ENCODE data around the gene SEH1L. TPM values are rescaled to one million over a fixed set of nuclear protein-coding genes. Genes with fewer than 3 reads are reported as not detected.
"Not testable (repeated sequence)": the region's sequence is repeated elsewhere in the genome, so short reads cannot be mapped to it uniquely, and the experiment has no call there.

Gene SEH1L
- total RNA-seq, 1 donor from 2014 or later, result 39.9 TPM

- FAIRE-seq, result peak; percentile 77
Measured at GRCh38 chr18:12990967-12991820, 43.4 kb downstream of the SEH1L start, which contains the start of gene CEP192. TSS of gene CEP192 (plus strand) at chr18:12991362. CDS start at chr18:12999425, 8,063 bp downstream.

GRCh38 chr18:12991821-12992179 lies 44.0 kb downstream of the SEH1L start:
- DNase-seq (ENCODE audit: low spot score in 2 of 2) (no peak), FAIRE-seq (no peak)

More at GRCh38 chr18:12990967-12991820, 43.4 kb downstream of the SEH1L start, which contains the start of gene CEP192:
- peak; percentile 90 to 92 for DNase-seq (ENCODE audit: low spot score in 2 of 2)

DNA sequence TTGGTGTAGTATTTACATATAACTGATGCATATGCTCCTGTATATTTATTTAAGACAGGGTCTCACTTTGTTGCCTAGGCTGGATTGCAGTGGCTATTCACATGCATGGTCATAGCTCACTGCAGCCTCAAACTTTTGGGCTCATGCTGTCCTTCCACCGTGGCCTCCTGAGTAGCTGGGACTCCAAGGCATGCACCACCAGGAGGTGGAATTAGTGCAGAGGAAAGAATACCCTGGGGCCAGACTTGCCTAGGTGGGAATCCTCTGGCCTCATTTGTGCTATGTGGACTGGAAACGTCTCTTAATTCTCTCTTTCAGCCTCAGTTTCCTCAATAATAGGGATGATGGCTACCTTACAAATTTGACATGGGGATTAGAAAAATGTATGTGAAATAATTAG lies 45.6 kb downstream of the SEH1L start:
- no peak for FAIRE-seq
- DNase-seq (ENCODE audit: low spot score in 2 of 2), result no peak

GRCh38 chr18:12995424-12995823 lies 47.6 kb downstream of the SEH1L start:
- FAIRE-seq (no peak), DNase-seq (ENCODE audit: low spot score in 2 of 2) (no peak)

DNA sequence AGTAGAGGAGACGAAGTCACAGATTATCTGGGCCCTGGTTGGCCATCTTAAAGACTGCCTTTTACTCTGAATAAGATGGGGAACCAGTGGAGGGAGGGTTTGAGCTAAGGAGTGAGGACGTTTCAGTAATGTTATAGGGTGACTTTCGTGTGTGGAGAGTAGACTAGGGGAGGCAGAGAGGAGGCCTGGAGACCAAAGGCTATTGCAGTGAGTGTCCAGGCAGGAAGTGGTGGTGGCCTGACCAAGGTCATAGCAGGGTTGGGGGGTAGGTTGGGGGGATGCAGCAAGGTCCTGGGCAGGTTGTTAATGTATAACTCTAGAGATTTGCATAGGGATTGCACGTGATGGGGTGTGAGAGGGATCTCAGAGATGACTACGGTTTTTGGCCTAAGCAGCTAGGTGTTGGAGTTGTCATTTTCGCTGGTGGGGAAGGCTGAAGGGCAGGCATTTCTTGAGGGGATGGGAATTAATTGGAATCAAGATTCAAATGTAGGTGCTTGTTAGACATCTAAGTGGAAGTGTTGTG lies 48.2 kb downstream of the SEH1L start:
- no peak for FAIRE-seq
- DNase-seq (ENCODE audit: low spot score in 2 of 2), result no peak

DNA sequence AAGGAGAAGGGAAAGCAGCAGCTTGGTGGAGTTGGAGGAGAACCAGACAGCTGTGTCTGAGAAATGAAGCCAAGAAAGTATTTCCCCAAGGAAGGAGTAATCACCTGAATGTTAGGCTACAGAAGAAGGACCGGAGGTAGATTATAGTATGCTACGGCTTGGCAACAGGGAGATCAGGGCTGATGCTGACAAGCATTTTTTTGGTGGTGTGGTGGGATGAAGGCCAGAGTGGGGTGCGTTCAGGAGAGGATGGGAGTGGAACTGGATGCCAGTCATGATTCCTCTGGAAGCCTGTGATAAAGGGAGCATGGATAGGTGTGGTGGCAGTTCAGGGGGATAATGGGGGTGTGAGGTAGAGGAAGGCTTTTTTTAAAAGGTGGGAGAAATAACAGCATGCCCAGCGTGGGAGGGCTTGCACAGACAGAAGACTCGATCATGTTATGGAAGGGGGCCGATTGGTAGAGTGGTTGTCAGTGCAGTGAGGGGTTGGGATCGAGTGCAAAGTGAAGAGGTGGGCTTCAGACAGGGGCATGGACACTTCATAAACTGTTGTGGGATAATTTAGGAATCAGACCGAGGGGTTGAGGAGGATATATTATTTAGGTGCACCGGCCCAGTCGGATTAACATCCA lies 49.0 kb downstream of the SEH1L start:
- DNase-seq (ENCODE audit: low spot score in 2 of 2) (no peak), FAIRE-seq (no peak)

- not testable (repeated sequence) for DNase-seq (ENCODE audit: low spot score in 2 of 2); FAIRE-seq
Measured at GRCh38 chr18:12997330-12997729, 49.5 kb downstream of the SEH1L start.

DNA sequence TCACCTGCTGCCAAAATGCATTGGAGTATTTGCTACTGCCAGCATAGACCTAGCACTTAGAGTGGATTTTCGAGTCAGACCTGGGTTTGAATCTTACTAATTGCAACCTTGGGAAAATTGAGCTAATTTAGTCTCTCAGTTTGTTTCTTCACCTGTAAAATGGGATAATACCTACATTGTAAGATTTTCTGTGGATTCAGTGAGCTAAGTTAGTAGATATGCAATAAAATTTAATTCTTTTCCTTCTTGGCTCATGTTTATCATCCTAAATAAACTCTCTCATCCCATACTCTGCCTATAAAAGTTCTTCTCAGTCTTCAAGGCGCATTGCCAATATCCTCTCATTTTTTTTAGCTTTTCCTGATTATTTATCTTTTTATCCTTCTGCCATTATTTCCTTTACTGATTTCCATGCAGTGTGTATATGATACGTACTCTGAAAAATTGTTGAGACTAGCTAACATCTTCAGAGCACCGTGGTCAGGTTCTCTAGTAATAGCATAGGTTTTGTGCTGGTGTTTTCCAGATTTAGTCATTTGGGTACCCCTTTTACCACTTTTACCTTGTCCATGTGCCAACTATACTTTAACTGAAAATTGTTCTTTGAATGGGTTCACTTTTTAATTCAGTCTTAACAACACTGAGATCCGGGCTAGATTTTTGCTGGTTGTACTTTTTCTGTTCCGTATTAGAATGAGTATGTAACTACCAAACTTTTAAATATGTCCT lies 50.7 kb downstream of the SEH1L start:
- DNase-seq (ENCODE audit: low spot score in 2 of 2) (no peak), FAIRE-seq (no peak)

DNA sequence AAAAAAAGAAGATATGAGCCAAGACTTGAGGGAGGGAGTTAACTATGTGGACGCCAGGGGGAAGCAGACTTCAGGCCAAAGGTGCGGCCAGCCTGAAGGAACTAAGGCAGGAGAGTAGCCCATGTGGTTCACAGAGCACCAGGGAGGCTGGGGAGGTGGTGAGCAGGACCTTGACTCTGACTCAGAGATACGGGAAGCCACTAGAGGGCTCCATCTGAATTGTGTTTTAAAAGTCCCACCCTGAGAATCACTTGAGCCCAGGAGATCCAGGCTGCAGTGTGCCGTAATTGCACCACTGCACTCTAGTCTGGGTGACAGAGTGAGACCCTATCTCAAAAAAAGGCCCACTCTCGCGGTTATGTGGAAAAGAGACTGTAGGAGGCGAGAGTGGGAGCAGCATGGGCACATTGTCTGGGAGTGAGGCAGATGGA lies 55.7 kb downstream of the SEH1L start:
- DNase-seq (ENCODE audit: low spot score in 2 of 2), result no peak
- no peak for FAIRE-seq

GRCh38 chr18:13004396-13004795 lies 56.6 kb downstream of the SEH1L start:
- no peak for FAIRE-seq
- no peak for DNase-seq (ENCODE audit: low spot score in 2 of 2)

GRCh38 chr18:13005289-13005688 lies 57.5 kb downstream of the SEH1L start:
- FAIRE-seq, result no peak
- DNase-seq (ENCODE audit: low spot score in 2 of 2), result no peak

GRCh38 chr18:13006531-13007247 lies 58.9 kb downstream of the SEH1L start:
- no peak for FAIRE-seq

DNA sequence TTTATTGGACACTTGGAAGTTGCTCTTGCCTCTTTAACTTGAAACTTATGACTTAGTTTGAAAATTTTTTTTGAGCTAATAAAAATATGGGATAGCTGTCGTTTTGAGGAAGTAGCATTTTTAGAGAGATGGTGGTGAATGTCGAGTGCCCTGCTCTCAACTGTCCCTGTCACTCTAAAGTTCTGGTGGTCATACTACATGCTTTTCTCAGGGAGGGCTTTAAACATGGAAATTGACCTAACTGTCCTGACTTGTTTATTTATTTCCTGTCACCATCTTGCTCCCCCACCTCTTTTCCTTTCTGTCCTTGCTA lies 59.4 kb downstream of the SEH1L start:
- FAIRE-seq, result no peak
- DNase-seq (ENCODE audit: low spot score in 2 of 2), result no peak

More at GRCh38 chr18:13006531-13007247, 58.9 kb downstream of the SEH1L start:
- peak in 1 of 2 donors; percentile 14 for DNase-seq (ENCODE audit: low spot score in 2 of 2)

- no peak for FAIRE-seq
- DNase-seq (ENCODE audit: low spot score in 2 of 2), result no peak
Measured at GRCh38 chr18:13011719-13012118, 63.9 kb downstream of the SEH1L start.

DNA sequence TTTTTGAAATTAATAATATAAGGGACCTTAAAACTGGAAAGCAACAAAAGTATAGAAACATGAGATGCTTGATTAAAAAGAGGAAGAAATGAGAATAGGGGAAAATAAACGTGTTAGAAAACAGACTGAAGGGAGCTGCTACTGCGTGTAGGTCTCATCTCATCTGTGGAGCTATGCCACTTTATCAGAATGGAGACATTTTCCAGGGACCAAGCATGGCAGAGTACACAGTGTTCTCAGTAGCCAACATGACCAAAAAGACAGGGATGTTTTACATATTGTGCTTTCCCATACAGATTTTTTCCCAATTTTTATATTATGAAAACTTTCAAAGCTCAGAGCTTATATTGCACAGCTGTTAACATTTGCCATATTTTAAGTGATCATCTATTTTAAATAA lies 66.4 kb downstream of the SEH1L start:
- FAIRE-seq (no peak), DNase-seq (ENCODE audit: low spot score in 2 of 2) (no peak)

- DNase-seq (ENCODE audit: low spot score in 2 of 2), result no peak
- no peak for FAIRE-seq
Measured at GRCh38 chr18:13014818-13015217, 67.0 kb downstream of the SEH1L start.

GRCh38 chr18:13017247-13017875 lies 69.5 kb downstream of the SEH1L start:
- FAIRE-seq, result no peak
- DNase-seq (ENCODE audit: low spot score in 2 of 2), result no peak

DNA sequence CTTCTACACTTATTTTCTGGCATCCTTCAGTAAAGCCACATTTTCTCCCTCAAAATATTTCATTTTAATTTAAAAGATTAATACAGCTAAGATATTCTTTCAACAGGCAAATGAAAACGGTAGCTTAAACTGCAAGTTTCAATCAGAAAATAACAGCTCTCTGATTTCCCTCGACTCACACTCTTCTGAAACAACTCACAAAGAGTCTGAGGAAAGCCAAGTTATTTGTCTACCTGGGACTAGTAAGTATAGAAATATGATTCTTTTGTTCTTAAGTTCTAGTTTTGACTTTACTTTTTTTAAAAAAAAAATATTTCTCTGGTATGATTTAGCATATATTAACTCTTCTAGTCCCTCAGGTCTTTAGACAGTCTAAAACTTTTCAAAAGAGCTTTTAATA lies 70.6 kb downstream of the SEH1L start:
- FAIRE-seq (no peak), DNase-seq (ENCODE audit: low spot score in 2 of 2) (no peak)

GRCh38 chr18:13019301-13019700 lies 71.5 kb downstream of the SEH1L start:
- FAIRE-seq, result peak; percentile 13
- no peak for DNase-seq (ENCODE audit: low spot score in 2 of 2)

GRCh38 chr18:13022644-13023043 lies 74.8 kb downstream of the SEH1L start:
- DNase-seq (ENCODE audit: low spot score in 2 of 2) (no peak), FAIRE-seq (no peak)
